GM19023 (cell line): ENCODE data around the gene MYO1C.
"Not testable (repeated sequence)": the region's sequence is repeated elsewhere in the genome, so short reads cannot be mapped to it uniquely, and the experiment has no call there.

ENCODE experiments used
- ATAC-seq: cut with Tn5 transposase; IDR thresholded peaks from one replicate; pipeline ENCODE4 v1.9.1; 2021; ENCODE audit warnings: mild to moderate bottlenecking, moderate library complexity; ENCODE audit not compliant: unreplicated experiment

The MYO1C gene

GRCh38 chr17:1438593-1439083, 53.8 kb downstream of the MYO1C start:
- no peak for ATAC-seq

DNA sequence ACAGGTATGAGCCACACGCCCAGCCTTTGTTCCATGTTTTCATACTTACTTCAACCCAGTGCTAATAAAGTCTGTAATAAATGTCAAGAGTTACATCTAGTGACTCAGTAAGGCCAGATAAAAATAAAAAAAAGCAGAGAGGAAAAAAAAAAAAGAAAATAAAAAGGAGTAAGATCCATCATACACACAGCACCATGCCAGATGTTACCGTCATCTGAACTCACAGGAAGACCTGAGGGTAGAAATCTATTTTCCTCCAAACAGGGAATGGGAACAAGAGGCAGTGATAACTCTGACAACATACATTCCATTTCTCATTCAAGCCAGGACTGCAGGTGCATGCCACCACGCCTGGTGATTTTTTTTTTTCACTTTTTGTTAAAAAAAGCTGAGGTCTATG, 57.2 kb downstream of the MYO1C start:
- no peak for ATAC-seq

DNA sequence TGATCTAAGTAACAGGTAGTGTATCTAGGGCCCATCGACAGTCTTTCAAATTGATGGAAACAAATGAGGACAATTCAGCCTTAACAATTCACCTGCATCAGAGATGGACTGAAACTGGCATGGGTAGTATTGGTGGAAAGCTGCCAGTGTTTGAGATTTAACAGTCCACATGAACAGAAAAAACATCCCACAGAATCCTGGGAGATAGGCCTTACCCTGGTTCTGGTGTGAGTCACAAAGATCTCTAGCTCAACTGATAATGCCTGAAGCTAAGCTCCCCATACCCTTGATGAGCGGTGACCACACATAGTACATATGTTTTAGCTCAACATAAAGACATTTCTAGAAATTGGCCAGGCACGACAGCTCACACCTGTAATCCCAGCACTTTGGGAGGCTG, 58.3 kb downstream of the MYO1C start:
- no peak for ATAC-seq

GRCh38 chr17:1431631-1432104, 60.8 kb downstream of the MYO1C start:
- no peak for ATAC-seq

- ATAC-seq: no peak
Observed at GRCh38 chr17:1423456-1424135, 68.9 kb downstream of the MYO1C start.

GRCh38 chr17:1422885-1423284, 69.6 kb downstream of the MYO1C start:
- ATAC-seq: no peak

DNA sequence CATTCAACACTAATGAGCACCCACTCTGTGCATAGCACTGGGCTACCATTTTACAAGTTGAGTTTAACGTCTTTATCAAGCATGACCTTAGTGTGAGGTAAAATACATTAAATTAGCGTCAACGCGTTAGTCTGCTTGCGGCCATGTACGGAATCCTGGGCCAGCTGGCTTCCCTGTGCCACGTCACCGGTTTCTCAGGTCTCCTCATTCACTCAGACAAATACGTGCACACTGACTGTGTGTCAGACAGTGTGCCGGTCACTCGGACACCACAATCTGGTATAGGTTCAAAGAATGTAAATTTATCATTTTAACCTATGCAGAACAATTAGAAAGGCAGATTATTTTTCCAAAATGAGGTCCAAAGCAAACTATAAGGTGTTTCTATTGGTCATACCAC, 71.0 kb downstream of the MYO1C start:
- ATAC-seq: no peak

GRCh38 chr17:1420981-1421380, 71.5 kb downstream of the MYO1C start:
- ATAC-seq: no peak

DNA sequence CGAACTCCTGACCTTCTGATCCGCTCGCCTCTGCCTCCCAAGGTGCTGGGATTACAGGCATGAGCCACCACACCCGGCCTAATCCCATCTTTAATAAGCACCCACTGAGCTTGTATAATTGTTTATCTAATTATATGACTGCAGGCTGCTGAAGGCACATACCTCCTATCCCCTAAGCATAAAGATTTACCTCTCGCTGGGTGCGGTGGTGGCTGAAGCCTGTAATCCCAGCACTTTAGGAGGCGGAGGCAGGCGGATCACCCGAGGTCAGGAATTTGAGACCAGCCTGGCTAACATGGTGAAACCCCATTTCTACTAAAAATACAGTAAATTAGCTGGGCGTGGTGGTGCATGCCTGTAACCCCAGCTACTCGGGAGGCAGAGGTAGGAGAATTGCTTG, 72.3 kb downstream of the MYO1C start:
- no peak for ATAC-seq

- not testable (repeated sequence) for ATAC-seq
Observed at GRCh38 chr17:1418476-1418875, 74.0 kb downstream of the MYO1C start.

DNA sequence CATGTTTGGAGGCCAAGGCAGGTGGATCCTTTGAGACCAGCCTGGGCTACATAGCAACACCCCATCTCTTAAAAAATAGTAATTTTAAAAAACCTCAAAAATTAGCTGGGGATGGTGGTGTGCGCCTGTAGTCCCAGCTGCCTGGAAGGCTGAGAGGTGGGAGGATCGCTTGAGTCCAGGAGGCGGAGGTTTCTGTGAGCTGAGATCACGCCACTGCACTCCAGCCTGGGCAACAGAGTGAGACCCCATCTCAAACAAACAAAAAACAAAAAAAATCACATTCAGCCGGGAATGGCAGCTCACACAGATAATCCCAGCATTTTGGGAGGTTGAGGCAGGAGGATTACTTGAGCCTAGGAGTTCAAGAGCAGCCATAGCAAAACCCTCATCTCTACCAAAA, 76.1 kb downstream of the MYO1C start:
- no peak for ATAC-seq

- ATAC-seq: no peak
Observed at GRCh38 chr17:1414634-1415033, 77.9 kb downstream of the MYO1C start.
